Measurements from ENCODE around the gene PCDH15. TPM values are rescaled to one million over a fixed set of nuclear protein-coding genes. Genes with fewer than 3 reads are reported as not detected.

PCDH15 gene
- total RNA-seq, 1 donor from 2014 or later: 2.1 TPM

DNA sequence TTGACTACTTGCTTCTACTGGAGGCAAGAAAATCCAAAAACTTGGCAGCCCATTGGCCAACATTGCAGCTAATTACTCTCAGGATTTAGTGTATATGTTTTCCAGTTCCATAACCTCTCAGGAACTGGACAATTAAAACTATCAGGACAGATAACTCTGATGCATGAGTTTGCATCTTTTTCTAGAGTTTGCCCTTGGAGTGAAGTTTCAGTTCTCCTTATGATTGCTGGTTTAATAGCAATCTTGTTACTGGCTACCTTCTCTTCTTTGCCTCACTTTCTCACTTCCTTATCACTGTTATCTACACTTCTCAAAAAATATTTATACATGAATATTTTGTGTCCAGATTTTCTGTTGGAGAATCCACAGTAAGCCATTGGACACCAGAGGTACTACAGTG is 735.9 kb downstream of the PCDH15 start:
- H3K9me3 ChIP-seq: no peaks in the 10 kb centered on the region
- no peaks in the 10 kb centered on the region for H3K36me3 ChIP-seq
- TF ChIP-seq, protein P1, sequence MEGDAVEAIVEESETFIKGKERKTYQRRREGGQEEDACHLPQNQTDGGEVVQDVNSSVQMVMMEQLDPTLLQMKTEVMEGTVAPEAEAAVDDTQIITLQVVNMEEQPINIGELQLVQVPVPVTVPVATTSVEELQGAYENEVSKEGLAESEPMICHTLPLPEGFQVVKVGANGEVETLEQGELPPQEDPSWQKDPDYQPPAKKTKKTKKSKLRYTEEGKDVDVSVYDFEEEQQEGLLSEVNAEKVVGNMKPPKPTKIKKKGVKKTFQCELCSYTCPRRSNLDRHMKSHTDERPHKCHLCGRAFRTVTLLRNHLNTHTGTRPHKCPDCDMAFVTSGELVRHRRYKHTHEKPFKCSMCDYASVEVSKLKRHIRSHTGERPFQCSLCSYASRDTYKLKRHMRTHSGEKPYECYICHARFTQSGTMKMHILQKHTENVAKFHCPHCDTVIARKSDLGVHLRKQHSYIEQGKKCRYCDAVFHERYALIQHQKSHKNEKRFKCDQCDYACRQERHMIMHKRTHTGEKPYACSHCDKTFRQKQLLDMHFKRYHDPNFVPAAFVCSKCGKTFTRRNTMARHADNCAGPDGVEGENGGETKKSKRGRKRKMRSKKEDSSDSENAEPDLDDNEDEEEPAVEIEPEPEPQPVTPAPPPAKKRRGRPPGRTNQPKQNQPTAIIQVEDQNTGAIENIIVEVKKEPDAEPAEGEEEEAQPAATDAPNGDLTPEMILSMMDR (IDR thresholded peaks at IDR 0.05): no peak
- ATAC-seq: no peak
- no peak for DNase-seq
- no peaks in the 10 kb centered on the region for H3K27me3 ChIP-seq (ENCODE audit: low read depth)
- intact Hi-C loops (cut with DNase I): no loop called here
- H3K4me3 ChIP-seq: no peak overlapping the region
- no peaks in the 10 kb centered on the region for H3K4me1 ChIP-seq
- H3K27ac ChIP-seq: no peak overlapping the region

DNA sequence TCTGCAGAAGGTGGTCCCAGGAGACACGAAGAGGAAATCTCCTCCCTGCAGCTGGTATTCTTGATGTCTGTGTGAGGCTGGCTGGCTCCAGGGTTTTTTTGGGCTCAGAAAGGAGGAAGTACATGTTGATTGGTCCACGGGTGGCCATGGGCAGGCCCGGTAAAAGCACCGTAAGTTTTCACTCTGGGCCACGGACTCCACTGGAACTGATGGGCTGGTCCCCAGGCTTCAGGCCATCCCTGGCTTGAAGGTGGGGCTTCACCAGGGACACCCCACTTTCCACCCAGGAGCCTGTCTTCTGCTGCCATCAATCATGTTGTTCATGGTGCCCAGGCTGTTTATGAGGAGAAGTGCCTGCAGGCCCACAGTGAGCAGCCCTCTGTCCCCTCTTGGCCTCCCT is 736.8 kb downstream of the PCDH15 start:
- Histone ChIP-seq H3K9me3 (no peaks in the 10 kb centered on the region), H3K4me1 (no peaks in the 10 kb centered on the region), H3K27ac (no peak overlapping the region), H3K27me3 (ENCODE audit: low read depth) (no peaks in the 10 kb centered on the region), H3K36me3 (no peaks in the 10 kb centered on the region), H3K4me3 (no peak overlapping the region)
- intact Hi-C loops (cut with DNase I): no loop called here
- TF ChIP-seq, protein P1 (IDR thresholded peaks at IDR 0.05): no peak
- DNase-seq: no peak
- ATAC-seq: no peak

DNA sequence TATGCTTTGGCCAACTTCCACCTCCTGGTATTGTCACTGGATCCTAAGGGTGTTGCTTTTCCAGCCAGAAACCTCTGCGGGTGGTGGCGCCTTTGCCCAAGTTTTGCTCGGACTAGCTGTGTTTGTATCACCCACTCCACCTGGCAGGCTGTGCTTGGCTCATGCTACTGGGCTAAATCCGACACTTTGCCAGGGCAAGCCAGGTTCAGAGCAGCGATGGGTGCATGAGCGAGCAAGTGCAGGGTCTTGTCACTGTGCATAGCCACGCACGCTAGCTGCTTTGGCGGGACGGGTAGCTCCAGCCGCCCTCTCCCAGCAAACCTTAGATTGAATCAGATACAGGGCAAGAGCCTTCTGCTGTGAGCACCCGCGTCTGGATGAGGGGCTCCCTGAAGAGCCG is 737.5 kb downstream of the PCDH15 start:
- no peaks in the 10 kb centered on the region for H3K27me3 ChIP-seq (ENCODE audit: low read depth)
- intact Hi-C loops (cut with DNase I): no loop called here
- H3K9me3 ChIP-seq: no peaks in the 10 kb centered on the region
- ATAC-seq (no peak), DNase-seq (no peak)
- TF ChIP-seq, protein P1 (IDR thresholded peaks at IDR 0.05): no peak
- H3K27ac ChIP-seq: no peak overlapping the region
- H3K4me1 ChIP-seq: no peaks in the 10 kb centered on the region
- H3K36me3 ChIP-seq: no peaks in the 10 kb centered on the region
- H3K4me3 ChIP-seq: no peak overlapping the region

DNA sequence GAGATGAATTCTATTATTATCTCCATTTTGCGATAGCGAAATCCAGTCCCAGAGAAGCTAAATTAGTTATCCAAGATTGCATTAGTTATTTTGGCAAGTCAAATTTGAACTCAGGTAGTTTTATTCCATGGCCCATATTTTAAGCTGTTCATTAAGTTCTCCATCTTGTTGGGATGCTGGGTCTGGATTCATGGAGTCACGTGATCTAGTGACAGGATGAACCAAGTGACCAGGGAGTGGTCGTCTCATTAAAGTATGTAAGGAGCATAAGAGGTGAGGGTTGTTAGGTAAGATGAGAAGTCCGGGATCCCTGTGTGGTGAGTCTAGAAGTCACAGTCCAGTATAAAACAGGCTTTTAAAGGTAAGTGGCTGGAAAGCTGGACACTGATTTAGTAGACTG is 740.5 kb downstream of the PCDH15 start:
- Histone ChIP-seq H3K27ac (no peak overlapping the region), H3K4me3 (no peak overlapping the region), H3K27me3 (ENCODE audit: low read depth) (no peaks in the 10 kb centered on the region), H3K9me3 (no peaks in the 10 kb centered on the region), H3K4me1 (no peaks in the 10 kb centered on the region), H3K36me3 (no peaks in the 10 kb centered on the region)
- intact Hi-C loops (cut with DNase I): no loop called here
- ATAC-seq (no peak), DNase-seq (no peak)
- TF ChIP-seq, protein P1 (IDR thresholded peaks at IDR 0.05): no peak

DNA sequence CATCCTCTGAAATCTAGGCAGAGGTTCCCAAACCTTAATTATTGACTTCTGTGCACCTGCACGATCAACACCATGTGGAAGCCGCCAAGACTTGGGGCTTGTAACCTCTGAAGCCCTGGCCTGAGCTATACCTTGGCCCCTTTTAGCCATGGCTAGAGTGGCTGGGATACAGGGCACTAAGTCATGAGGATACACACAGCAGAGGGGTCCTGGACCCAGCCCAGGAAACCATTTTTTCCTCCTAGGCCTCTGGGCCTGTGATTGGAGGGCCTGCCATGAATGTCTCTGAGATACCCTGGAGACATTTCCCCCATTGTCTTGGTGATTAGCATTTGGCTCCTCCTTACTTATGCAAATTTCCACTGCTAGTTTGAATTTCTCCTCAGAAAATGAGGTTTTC is 743.7 kb downstream of the PCDH15 start:
- Histone ChIP-seq H3K27ac (no peak overlapping the region), H3K36me3 (no peaks in the 10 kb centered on the region), H3K4me1 (no peaks in the 10 kb centered on the region), H3K27me3 (ENCODE audit: low read depth) (no peaks in the 10 kb centered on the region), H3K4me3 (no peak overlapping the region), H3K9me3 (no peaks in the 10 kb centered on the region)
- intact Hi-C loops (cut with DNase I): no loop called here
- DNase-seq: no peak
- TF ChIP-seq, protein P1 (IDR thresholded peaks at IDR 0.05): no peak
- no peak for ATAC-seq

DNA sequence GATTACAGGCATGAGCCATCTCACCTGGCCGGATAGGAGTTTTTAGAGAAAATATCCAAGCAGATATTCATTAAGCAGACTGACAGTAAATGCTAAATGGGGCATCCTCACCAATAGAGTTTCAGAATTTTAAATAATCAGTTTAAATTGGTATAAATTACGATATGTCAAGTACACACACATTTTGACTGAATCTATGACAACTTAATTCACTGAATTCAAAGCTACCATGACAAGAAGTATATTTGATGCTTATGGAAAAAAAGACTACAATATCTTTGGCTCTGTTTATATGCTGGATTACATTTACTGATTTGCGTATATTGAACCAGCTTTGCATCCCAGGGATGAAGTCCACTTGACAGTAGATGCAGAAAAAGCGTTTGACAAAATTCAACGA is 774.7 kb downstream of the PCDH15 start:
- no peaks in the 10 kb centered on the region for H3K4me1 ChIP-seq
- no peak overlapping the region for H3K27ac ChIP-seq
- no peaks in the 10 kb centered on the region for H3K27me3 ChIP-seq (ENCODE audit: low read depth)
- H3K36me3 ChIP-seq: no peaks in the 10 kb centered on the region
- no peak overlapping the region for H3K4me3 ChIP-seq
- DNase-seq (no peak), ATAC-seq (no peak)
- TF ChIP-seq, protein P1 (IDR thresholded peaks at IDR 0.05): no peak
- intact Hi-C loops (cut with DNase I): no loop called here
- H3K9me3 ChIP-seq: no peaks in the 10 kb centered on the region
